22Rv1 (cell line): ENCODE data around the gene DHRS12.

ENCODE experiments used
- H3K27ac ChIP-seq: fragments of 450-650 bp; 2 replicates; pipeline ENCODE4 v1.5.1; 2017
- CTCF ChIP-seq: fragments of 450-650 bp; IDR thresholded peaks from 2 replicates; pipeline ENCODE4 v1.5.1; 2017; ENCODE audit warnings: mild to moderate bottlenecking
- ZFX ChIP-seq: fragments of 450-650 bp; IDR thresholded peaks from 2 replicates; pipeline ENCODE4 v1.6.1; 2017; ENCODE audit warnings: antibody characterized with exemption, borderline replicate concordance

The DHRS12 gene

DNA sequence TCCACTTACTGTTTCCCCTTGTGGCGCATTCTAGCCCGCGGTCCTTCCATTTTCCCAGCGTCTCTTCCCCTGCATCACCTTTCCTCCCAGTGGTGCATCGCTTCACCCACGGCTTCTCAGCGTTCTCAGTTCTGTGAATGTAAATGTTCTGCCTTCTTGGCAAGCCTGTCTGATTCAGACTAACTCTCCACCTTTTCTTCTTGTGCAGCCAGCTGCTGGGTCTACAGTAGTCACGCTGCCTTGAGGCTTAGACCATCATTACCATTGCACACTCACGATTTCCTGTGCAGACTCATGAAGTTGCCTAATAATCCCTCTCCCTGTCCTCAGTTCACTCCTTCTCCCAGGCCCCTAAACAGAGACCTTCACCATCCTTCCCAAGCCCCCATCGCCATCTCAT, 75.0 kb downstream of the DHRS12 start:
- no peak overlapping the region for H3K27ac ChIP-seq

GRCh38 chr13:51728275-51728673, 75.7 kb downstream of the DHRS12 start:
- TF ChIP-seq CTCF, result no peak
- TF ChIP-seq ZFX, result no peak
- peak overlapping the region; percentile 12; the same call in 1 of the 2 replicates for H3K27ac ChIP-seq

More for the DNA sequence above, 75.0 kb downstream of the DHRS12 start:
- TF ChIP-seq ZFX, result no peak
- no peak for TF ChIP-seq CTCF

GRCh38 chr13:51727634-51728274, 76.2 kb downstream of the DHRS12 start:
- TF ChIP-seq ZFX, result no peak
- no peak for TF ChIP-seq CTCF
- H3K27ac ChIP-seq, result peak overlapping the region; percentile 12; the same call in 1 of the 2 replicates

GRCh38 chr13:51726446-51727193, 77.3 kb downstream of the DHRS12 start:
- TF ChIP-seq CTCF (no peak), ZFX (no peak)
- no peak overlapping the region for H3K27ac ChIP-seq

DNA sequence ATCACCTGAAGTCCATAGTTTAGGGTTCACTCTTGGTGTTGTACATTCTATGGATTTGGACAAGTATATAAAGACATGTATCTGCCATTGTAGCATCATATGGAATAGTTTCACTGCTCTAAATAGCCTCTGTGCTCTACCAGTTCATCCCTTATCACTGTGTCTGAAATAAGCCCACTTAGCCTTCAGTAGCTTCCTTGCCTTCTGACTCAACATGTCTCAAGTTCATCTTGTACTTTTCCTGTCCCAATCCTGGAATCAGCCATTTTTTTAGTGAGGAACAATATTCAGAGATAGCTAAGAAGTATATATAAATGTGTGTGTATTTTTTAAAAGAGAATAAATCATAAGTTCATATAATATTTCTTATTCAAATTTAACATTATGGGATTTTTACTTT, 79.2 kb downstream of the DHRS12 start:
- no peak for TF ChIP-seq ZFX
- TF ChIP-seq CTCF, result no peak
- no peak overlapping the region for H3K27ac ChIP-seq

DNA sequence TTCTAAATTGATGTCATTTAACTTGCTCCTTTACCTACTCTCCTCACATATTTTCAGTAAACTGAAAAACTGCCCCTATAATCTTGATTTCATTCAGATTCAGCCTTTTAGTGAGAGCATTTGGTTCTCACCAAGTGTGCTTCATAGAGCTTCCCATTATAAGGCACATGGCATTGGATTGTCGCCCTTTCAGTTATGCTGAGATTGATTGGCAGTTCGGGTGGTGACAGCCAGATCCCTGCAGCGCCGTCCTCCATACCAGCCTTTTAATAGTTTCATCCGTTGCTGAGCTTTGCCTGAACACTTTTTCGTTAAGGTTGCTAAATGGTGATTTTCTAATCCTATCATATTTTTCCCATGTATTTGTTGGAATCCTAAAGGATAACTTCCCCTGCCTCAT, 80.4 kb downstream of the DHRS12 start:
- TF ChIP-seq ZFX (no peak), CTCF (no peak)
- H3K27ac ChIP-seq, result no peak overlapping the region

DNA sequence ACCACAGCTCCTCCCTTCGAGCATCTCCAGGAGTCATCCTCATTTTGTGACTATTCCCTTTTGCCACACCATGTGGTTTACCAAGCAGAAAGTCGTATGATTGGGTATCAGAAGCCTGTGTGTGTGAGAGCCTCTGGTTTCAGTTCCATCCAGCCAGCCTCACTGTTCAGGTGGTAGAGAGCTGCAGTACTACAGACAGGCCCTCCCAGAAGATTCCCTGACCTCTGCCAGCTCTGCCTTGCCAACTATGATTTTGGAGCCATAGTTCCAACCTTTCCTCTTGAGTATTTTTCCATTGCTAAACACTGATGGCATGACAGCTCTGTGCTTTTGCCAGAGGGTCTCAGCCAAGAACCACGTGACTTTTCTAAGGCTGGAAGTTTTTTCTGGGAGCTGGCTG, 82.5 kb downstream of the DHRS12 start:
- TF ChIP-seq CTCF, result no peak
- TF ChIP-seq ZFX, result no peak

More for the DNA sequence above, 82.5 kb downstream of the DHRS12 start:
- no peak overlapping the region for H3K27ac ChIP-seq
